HG03558 (cell line): ENCODE data around the gene S1PR5.
A peak's percentile ranks its signal among the peaks of the same experiment; 100 is the strongest.
"Not testable (repeated sequence)": the region's sequence is repeated elsewhere in the genome, so short reads cannot be mapped to it uniquely, and the experiment has no call there.

Experiments
- ATAC-seq: cut with Tn5 transposase; IDR thresholded peaks from one replicate; pipeline ENCODE4 v1.9.1; 2021; ENCODE audit warnings: moderate number of reproducible peaks; ENCODE audit not compliant: unreplicated experiment; ENCODE audit errors: extremely low read depth

S1PR5 gene

DNA sequence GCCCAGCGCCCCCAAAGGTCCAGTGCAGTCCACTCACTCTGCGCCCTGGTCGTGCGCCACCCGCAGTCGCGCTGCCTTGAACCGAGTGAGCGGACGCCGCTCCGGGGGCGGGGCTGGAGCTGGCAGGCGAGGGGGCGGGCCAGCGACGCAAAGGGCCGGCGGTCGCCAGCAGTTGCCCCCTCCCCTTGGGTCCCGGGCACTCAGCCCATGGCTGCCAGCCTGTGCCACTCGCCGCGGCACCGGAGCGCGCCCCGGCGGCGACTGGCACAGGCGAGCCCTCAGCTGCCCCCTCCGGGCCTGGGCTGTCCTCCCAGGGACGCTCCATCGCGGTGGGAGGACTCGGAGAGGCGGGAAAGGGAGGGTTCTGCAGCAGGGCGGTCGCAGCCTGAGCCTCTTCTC, at the start of gene S1PR5:
Gene S1PR5, minus strand, starts transcription at position 87 of the 399 bp plus-strand sequence. CDS start 2,436 bp downstream, outside the sequence.
- no peak for ATAC-seq

DNA sequence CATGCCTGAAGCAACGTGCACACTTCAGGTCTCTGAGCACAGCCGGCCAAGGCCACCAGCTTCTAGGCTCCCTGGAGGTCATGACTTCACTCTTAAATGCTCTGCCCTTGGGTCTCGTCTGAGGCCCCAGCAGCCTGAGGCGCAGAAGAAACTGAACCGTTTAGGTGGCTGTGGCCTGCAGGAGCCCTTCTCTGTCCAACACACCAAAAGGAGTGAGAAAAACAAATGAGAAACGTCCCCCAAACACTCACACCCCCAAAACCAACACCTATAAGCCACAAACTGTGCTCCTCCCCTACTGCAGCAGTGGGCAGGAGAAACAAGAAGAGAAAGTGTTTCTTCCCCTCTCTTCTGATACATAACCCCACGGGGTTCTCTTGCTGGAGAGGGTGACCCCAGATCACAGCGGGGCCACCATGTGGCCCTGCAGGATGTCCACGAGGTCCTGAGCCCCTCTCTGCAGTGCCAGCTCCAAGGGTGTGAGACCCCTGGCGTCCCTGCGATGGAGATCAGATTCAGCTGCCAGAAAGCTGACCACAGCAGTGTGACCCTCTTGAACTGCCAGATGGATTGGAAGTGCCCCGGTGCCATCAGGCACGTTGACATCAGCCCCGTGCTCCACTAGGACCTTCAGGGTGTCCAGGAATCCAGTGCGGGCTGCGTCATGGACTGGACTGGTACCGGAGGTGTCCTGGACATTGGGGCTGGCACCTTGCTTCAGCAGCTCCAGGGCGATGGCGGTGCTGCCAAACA, 49.6 kb upstream of the S1PR5 start:
- ATAC-seq = no peak

GRCh38 chr19:10566408-10566657, 49.1 kb upstream of the S1PR5 start:
- no peak for ATAC-seq

DNA sequence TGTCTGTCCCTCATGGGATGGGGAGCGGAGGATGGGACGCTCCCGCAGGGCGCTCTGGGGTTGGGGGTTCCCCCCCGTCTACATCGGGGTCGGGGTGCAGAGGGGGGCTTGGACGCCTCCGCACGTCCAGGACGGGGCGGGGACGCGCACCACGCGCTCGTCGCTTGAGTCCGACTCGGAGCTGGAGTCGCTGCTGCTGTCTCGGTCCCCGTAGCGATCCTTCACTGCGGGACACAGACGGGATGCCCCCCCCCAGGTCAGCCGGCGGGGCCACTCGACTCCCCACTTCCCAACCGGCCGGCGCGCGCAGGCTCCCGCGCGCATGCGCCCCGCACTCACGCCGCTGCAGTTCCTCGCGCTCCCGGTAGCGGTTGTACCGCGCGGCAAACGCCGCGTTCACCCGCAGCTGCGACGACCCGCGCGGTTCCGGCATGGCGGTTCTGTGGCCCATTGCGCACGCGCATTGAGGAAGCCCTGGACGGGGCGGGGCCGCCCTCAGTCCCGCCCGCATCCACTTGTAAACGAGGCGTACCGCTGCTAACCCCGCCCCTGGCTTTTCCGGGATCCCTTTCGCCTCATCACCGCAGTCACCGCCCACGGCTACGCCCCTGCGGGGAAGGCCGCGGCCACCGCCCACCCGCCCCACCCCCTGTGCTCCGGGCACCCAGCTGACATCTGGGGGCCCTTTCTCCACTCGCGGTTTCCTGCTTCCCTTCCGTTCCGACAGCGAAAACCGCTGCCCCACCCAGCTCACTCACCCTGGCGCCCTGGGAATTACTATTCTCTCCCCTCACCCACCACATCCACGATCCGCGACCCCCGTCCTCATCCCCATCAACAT, 48.5 kb upstream of the S1PR5 start, which contains the start of gene KRI1:
Gene KRI1, minus strand, starts transcription at position 444 of the 841 bp plus-strand sequence. Its CDS starts 11 bp downstream, at position 433.
- peak; percentile 23 for ATAC-seq

- ATAC-seq = no peak
These were observed 47.9 kb upstream of the S1PR5 start for GRCh38 chr19:10565028-10565566.

GRCh38 chr19:10562609-10563008, 45.4 kb upstream of the S1PR5 start:
- no peak for ATAC-seq

DNA sequence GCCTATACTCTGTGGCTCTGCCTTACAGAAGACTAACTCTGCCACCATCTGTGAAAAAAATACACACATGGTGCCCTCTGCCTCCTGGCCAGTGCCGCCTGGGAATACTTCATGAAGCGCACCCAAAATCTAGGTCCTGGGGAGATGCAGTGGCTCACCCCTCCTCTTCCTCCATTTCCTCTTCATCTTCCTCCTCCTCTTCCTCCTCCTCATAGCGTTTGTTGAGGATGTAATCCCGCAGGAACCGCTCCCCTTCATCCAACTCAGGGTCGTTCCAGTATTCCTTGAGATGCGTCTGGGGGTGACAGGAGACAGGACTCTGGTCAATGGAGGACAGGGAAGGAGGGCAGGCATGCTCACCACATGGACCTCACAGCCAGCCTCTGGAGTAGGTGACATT, 42.9 kb upstream of the S1PR5 start:
- no peak for ATAC-seq

DNA sequence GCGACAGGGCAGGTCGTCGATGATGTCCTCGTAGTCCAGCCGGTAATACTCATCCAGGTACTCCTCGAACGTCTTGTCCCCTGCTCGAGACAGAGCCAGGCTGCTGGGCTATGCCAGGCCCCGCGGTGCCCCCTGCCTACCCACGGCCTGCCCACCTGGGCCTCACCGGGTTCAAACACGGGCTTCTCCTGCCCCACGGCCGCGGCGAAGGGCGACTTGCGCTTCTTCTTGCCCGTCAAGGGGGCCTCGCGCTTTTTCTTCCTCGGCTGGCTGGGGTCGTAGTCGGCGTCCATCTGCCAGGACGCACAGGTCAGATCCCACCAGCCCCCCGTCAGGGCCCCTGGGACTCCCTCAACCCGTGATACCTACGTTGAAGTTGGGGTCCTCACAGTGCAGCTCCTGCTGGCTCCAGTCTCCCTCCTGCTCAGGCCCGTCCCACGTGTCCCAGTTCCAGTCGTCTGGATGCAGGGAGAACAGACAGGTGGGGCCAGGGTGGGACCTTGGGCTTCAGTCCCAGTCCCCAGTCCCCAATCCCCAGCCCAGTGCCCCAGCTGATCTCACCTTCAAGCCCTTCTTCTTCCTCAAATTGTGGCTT, 40.5 kb upstream of the S1PR5 start:
- no peak for ATAC-seq

- no peak for ATAC-seq
These were observed 38.3 kb upstream of the S1PR5 start for GRCh38 chr19:10555610-10555973.

DNA sequence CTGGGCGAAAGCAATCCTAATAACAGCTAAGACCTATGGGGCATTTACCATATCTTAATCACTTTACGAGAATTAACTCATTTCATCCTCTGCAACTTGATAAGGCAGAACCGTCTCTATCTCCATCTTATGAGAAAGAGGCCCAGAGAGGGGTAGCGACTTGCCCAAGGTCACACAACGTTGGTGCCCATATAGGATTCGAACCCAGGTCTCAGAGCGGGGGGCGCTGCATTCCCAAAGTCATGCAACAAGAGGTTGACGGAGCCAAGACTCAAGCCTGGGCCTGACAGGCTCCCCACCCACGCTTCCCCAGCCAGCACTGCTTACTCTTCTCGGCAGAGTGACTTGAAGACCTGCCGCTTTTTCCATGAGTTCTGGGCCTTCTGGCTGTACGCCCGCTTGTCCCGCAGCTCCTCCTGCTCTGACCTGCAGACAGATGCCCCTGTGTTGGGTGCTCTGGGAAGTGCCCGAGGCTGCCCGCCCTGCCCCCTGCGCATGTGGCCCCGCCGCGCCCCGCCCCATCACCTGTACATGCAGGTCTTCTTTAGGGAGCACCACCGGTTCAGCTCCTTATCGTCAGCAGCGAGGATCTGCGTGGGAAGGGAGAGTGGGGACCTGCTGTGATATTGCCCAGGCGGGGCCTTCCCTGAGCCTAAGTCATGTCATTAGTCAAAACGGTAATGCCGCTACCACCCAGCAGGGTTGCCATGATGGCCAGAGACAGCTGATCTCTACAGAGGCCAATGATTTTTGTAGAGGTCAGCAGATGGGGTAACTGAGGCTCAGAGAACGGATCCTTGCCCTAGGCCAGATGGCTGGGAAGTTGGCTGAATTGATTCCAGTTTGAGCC, 37.7 kb upstream of the S1PR5 start:
- ATAC-seq = no peak

DNA sequence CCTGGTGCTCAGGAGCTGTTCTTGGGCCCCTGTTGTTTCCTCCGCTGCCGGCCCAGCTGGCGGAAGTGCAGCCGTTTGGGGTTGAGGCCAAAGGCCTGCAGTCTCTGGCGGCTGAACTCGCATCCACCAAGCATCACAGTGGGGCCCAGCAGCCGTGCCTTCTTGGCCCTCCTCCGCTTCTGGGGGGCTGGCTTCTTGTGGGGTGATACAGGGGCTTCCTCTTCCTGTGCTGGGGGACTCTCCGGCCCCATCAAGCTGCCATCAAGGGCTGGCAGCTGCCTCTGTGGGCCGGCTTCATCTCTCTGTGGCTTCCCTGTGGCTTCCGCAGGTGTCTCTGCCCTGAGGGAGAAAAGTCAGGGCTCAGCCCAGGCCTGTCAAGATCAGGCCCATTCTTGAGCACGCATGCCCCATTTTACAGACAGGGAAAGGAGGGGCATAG, 36.7 kb upstream of the S1PR5 start:
- ATAC-seq = no peak

- ATAC-seq = no peak
These were observed 35.9 kb upstream of the S1PR5 start for GRCh38 chr19:10553087-10553667.

- ATAC-seq = no peak
These were observed 35.3 kb upstream of the S1PR5 start for GRCh38 chr19:10552510-10553053.

GRCh38 chr19:10551698-10552301, 34.6 kb upstream of the S1PR5 start:
- ATAC-seq = no peak

DNA sequence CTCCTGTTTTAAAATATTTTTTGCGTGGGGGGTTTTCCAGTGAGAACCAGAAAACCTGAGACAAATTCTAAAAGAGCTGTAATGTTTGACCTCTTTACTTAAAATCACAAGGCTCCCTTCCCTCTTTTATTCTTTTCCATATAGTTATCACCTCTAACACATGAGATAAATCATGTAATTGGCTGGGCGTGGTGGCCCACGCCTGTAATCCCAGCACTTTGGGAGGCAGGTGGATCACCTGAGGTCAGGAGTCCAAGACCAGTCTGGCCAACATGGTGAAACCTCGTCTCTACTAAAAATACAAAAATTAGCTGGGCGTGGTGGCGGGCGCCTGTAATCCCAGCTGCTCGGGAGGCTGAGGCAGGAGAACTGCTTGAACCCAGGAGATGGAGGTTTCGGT, 33.8 kb upstream of the S1PR5 start:
- not testable (repeated sequence) for ATAC-seq

DNA sequence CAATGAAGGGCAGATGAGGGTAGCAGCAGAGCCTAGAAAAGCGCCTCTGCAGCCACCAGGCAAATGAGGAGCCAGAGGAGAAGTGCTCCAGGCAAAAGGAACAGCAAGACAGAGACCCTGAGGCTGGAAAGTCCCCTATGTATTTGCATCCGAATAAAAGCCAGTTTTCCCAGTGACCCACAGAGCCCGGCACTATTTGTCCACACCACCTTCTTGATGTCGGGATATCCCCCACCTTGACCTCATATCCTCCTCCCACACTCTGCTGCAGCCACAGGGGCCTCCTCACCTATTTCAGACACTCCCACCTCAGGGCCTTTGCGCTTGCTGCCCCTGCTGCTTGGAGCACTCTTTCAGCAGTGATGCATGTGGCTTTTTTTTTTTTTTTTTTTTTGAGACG, 33.1 kb upstream of the S1PR5 start:
- no peak for ATAC-seq

GRCh38 chr19:10549733-10550132, 32.5 kb upstream of the S1PR5 start:
- ATAC-seq = no peak

DNA sequence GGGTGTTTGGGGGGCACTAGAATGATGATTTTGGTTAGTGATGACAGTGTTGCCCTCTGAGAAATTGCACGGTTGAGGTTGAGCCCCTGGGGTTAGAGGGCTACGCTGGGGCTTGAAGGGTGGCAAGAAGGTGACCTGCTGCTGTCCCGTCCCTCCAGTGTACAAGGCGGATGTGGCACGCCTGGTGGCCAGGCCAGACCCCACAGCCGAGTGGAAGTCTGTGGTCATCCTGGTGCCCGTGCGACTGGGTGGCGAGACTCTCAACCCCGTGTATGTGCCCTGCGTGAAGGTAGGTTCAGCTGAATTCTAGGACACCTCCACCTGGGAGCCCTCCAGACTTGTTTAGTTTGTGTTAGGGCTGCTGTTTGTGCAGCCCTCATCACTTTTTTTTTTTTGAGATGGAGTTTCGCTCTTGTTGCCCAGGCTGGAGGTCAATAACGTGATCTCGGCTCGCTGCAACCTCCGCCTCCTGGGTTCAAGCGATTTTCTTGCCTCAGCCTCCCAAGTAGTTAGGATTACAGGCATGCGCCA, 31.6 kb upstream of the S1PR5 start:
- ATAC-seq = no peak

DNA sequence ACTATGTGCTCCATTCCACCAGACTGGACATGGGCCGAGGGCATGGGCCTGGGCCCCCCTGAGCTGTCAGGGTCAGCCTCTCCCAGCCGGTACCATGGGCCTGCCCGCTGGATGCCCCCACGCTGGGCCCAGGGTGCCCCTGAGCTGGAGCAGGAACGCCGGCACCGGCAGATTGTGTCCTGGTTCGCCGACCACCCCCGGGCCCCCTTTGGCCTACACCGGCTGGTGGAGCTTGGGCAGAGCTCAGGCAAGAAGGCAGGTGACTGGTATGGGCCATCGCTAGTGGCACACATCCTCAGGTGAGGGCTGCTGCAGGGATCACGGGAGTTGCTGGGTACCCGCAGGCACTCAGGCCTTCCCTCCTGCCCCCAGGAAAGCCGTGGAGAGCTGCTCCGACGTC, 29.6 kb upstream of the S1PR5 start:
- no peak for ATAC-seq
